Coronary artery (tissue), 2 donors: ENCODE results near the gene MRPL44.
"Not testable (repeated sequence)": the region's sequence is repeated elsewhere in the genome, so short reads cannot be mapped to it uniquely, and the experiment has no call there.

Experiments used
- DNase-seq: peaks from one replicate; pipeline ENCODE4 v3.0.0-alpha.2; 2017; ENCODE audit warnings: low spot score
- H3K27ac ChIP-seq, 2 donors: fragments of 200-600 bp; sonication (generic); one replicate each; pipeline ENCODE4 v1.5.1; 2016 to 2019
- H3K4me3 ChIP-seq: fragments of 200-600 bp; sonication (generic); 2 replicates; pipeline ENCODE4 v1.5.1; 2016; ENCODE audit warnings: mild to moderate bottlenecking, moderate library complexity
- TF ChIP-seq, protein P1 (sequence below): fragments of 200-600 bp; sonication (generic); IDR thresholded peaks from one replicate; pipeline ENCODE4 v1.5.1; 2019; ENCODE audit warnings: antibody characterized with exemption

MRPL44 gene

GRCh38 chr2:223937535-223937934, 19.7 kb upstream of the MRPL44 start:
- no peak for DNase-seq
- TF ChIP-seq, protein P1, sequence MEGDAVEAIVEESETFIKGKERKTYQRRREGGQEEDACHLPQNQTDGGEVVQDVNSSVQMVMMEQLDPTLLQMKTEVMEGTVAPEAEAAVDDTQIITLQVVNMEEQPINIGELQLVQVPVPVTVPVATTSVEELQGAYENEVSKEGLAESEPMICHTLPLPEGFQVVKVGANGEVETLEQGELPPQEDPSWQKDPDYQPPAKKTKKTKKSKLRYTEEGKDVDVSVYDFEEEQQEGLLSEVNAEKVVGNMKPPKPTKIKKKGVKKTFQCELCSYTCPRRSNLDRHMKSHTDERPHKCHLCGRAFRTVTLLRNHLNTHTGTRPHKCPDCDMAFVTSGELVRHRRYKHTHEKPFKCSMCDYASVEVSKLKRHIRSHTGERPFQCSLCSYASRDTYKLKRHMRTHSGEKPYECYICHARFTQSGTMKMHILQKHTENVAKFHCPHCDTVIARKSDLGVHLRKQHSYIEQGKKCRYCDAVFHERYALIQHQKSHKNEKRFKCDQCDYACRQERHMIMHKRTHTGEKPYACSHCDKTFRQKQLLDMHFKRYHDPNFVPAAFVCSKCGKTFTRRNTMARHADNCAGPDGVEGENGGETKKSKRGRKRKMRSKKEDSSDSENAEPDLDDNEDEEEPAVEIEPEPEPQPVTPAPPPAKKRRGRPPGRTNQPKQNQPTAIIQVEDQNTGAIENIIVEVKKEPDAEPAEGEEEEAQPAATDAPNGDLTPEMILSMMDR: no peak
- no peak overlapping the region for H3K27ac ChIP-seq
- no peak overlapping the region for H3K4me3 ChIP-seq

- not testable (repeated sequence) for H3K27ac ChIP-seq, H3K4me3 ChIP-seq
Observed at GRCh38 chr2:223939438-223939837, 17.8 kb upstream of the MRPL44 start.

DNA sequence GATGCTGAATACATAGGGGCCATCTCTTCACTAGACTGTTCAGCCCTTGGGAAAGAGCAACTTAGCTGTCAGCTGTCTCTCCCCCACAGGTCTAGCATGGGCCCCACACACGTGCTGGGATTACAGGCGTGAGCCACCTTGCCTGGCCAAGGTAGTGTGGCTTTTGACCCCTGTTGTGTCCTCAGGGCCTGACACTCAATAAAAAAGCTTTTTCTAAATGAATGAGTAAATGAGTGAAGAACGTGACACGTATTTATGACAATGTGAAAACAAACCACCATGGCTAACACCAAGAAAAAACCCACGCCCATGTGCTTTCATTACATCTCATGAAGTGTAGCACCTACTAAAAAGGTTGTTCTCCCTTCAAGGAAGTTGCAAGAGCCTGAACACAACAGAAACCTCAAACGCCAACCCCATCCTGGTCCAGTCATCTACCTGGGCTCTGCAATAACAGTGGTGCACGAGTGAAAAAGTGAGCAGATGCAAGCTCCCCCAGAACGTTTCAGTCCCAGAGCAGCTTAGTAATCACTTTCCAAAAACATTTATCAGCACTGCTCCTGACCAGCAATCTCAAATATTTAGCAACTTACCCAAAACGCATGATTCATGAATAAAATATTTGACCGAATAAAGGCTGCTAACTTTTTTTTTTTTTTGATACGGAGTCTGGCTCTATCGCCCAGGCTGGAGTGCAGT, 15.5 kb upstream of the MRPL44 start:
- TF ChIP-seq, protein P1: no peak
- Histone ChIP-seq H3K27ac (peak overlapping the region in 1 of 2 donors; percentile 44), H3K4me3 (peak overlapping the region; percentile 21)
- no peak for DNase-seq

More at GRCh38 chr2:223939438-223939837, 17.8 kb upstream of the MRPL44 start:
- not testable (repeated sequence) for DNase-seq

- DNase-seq: no peak
- Histone ChIP-seq H3K27ac (peak overlapping the region in 1 of 2 donors; percentile 100), H3K4me3 (peak overlapping the region; percentile 100)
- TF ChIP-seq, protein P1: no peak
Observed at GRCh38 chr2:223943135-223943534, 14.1 kb upstream of the MRPL44 start.

DNA sequence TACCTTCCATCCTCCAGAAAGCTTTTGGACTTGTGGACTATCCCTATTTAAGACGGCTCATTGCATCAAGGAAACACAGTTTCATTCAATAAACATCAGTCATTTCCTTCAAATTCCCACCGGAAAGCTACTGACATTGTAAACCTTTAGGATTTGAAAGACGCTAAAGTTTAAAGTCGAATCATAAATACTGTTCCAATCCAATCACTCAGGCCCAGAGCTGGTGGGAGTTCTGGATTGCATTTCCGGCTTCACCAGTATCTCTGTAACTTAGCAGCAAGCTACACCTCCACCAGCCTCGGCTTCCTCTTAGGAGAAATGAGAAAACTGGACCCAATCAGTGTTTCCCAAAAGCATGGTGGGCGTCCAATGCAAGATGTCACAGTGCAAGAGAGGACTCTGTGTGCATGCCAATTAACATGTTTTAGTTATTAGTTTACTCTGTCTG, 13.7 kb upstream of the MRPL44 start:
- peak overlapping the region; percentile 93 to 100 for H3K27ac ChIP-seq
- peak overlapping the region; percentile 100 for H3K4me3 ChIP-seq
- no peak for DNase-seq

DNA sequence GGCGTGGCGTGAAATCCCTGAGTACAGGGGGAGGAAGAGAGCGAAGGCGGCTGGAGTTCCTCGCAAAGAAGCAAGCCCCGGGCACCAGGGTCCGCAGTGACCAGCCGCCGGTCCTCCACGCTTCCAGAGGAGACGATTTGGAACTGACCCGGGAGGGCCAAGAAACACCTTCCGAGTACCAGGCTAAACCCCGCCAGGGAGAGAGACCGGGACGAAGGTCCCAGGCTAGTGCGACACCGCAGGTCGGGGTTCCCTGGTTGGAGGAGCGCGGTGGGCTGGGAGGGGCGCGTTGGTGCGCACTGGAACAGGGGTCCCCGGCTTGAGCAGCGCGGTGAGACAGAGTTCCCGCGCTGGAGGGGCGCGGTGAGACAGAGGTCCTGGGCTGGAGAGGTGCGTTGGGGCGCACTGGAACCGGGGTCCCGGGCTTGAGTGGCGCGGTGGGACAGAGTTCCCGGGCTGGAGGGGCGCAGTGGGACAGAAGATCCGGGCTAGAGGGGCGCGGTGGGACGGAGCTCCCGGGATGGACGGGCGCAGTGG, 13.0 kb upstream of the MRPL44 start:
- TF ChIP-seq, protein P1: no peak
- DNase-seq: no peak

More for the DNA sequence above, 13.7 kb upstream of the MRPL44 start:
- TF ChIP-seq, protein P1: no peak

GRCh38 chr2:223944703-223945531, 12.3 kb upstream of the MRPL44 start, which contains the start of gene WDFY1:
TSS of gene WDFY1 (minus strand) at chr2:223945335. CDS start at chr2:223945284, 51 bp downstream.
- peak within 1 kb of the TSS; percentile 93 to 100 for H3K27ac ChIP-seq
- peak; percentile 89 for DNase-seq
- H3K4me3 ChIP-seq: peak within 1 kb of the TSS; percentile 100
- TF ChIP-seq, protein P1: no peak

More for the DNA sequence above, 13.0 kb upstream of the MRPL44 start:
- Histone ChIP-seq H3K4me3 (peak overlapping the region; percentile 100), H3K27ac (peak overlapping the region; percentile 93 to 100)
